H9 (cell line): ENCODE measurements around the gene VIT. TPM values are rescaled to one million over a fixed set of nuclear protein-coding genes. Genes with fewer than 3 reads are reported as not detected.

Experiments
- DNase-seq: peaks from one replicate; pipeline ENCODE4 v3.0.0-alpha.2; 2017
- H2AFZ ChIP-seq: one replicate; pipeline ENCODE4 v1.6.1; 2013; ENCODE audit warnings: mild to moderate bottlenecking, low read length, control low read depth, moderate library complexity
- H2AK5ac ChIP-seq: 2 replicates; pipeline ENCODE4 v1.6.1; 2013; ENCODE audit warnings: low read length, control low read depth, mixed read lengths; ENCODE audit not compliant: insufficient read length
- H2BK120ac ChIP-seq: one replicate; pipeline ENCODE4 v1.6.1; 2013; ENCODE audit warnings: low read depth, mild to moderate bottlenecking, low read length, control low read depth, inconsistent platforms; ENCODE audit not compliant: poor library complexity, severe bottlenecking
- H2BK12ac ChIP-seq: 2 replicates; pipeline ENCODE4 v1.6.1; 2013; ENCODE audit warnings: low read length, control low read depth, mixed read lengths, low read depth; ENCODE audit not compliant: insufficient read length
- H2BK15ac ChIP-seq: 2 replicates; pipeline ENCODE4 v1.6.1; 2013; ENCODE audit warnings: low read depth, low read length, control low read depth
- H2BK20ac ChIP-seq: one replicate; pipeline ENCODE4 v1.6.1; 2013; ENCODE audit warnings: low read depth, mild to moderate bottlenecking, low read length, control low read depth, inconsistent platforms; ENCODE audit not compliant: poor library complexity, severe bottlenecking
- H2BK5ac ChIP-seq: 2 replicates; pipeline ENCODE4 v1.6.1; 2013; ENCODE audit warnings: low read length, control low read depth, mixed read lengths; ENCODE audit not compliant: insufficient read length
- H3K14ac ChIP-seq: 2 replicates; pipeline ENCODE4 v1.6.1; 2013; ENCODE audit warnings: low read length, control low read depth; ENCODE audit not compliant: insufficient read depth
- H3K18ac ChIP-seq: 2 replicates; pipeline ENCODE4 v1.6.1; 2013; ENCODE audit warnings: low read depth, mild to moderate bottlenecking, mixed read lengths, low read length, control low read depth; ENCODE audit not compliant: insufficient read length
- H3K23ac ChIP-seq: 2 replicates; pipeline ENCODE4 v1.6.1; 2013; ENCODE audit warnings: low read length, control low read depth, mixed read lengths, low read depth; ENCODE audit not compliant: insufficient read length
- H3K23me2 ChIP-seq: 2 replicates; pipeline ENCODE4 v1.6.1; 2013; ENCODE audit warnings: low read depth, mild to moderate bottlenecking, mixed read lengths, low read length, control low read depth; ENCODE audit not compliant: insufficient read length, poor library complexity, severe bottlenecking
- H3K27ac ChIP-seq: 2 replicates; pipeline ENCODE4 v1.5.1; 2013; ENCODE audit warnings: low read length, control low read depth, mixed read lengths, low read depth; ENCODE audit not compliant: insufficient read length
- H3K27me3 ChIP-seq: 2 replicates; pipeline ENCODE4 v1.6.1; 2013; ENCODE audit warnings: low read length, control low read depth, inconsistent platforms; ENCODE audit not compliant: insufficient read depth
- H3K4ac ChIP-seq: 2 replicates; pipeline ENCODE4 v1.6.1; 2013; ENCODE audit warnings: low read depth, mild to moderate bottlenecking, control low read depth, inconsistent platforms, low read length, moderate library complexity
- H3K4me1 ChIP-seq: 2 replicates; pipeline ENCODE4 v1.6.1; 2013; ENCODE audit warnings: low read length, control low read depth, inconsistent platforms; ENCODE audit not compliant: insufficient read depth
- H3K4me2 ChIP-seq: 2 replicates; pipeline ENCODE4 v1.6.1; 2013; ENCODE audit warnings: low read length, control low read depth, mixed read lengths; ENCODE audit not compliant: insufficient read length, insufficient read depth
- H3K56ac ChIP-seq: 2 replicates; pipeline ENCODE4 v1.6.1; 2013; ENCODE audit warnings: low read depth, mild to moderate bottlenecking, mixed read lengths, low read length, control low read depth; ENCODE audit not compliant: insufficient read length
- H3K79me1 ChIP-seq: 2 replicates; pipeline ENCODE4 v1.6.1; 2013; ENCODE audit warnings: low read depth, mild to moderate bottlenecking, moderate library complexity, low read length, control low read depth, inconsistent platforms; ENCODE audit not compliant: insufficient read depth, poor library complexity, severe bottlenecking
- H3K79me2 ChIP-seq: 2 replicates; pipeline ENCODE4 v1.6.1; 2013; ENCODE audit warnings: low read length, control low read depth, inconsistent platforms; ENCODE audit not compliant: insufficient read depth
- H3K9ac ChIP-seq: 2 replicates; pipeline ENCODE4 v1.6.1; 2013; ENCODE audit warnings: low read length, control low read depth, mixed read lengths; ENCODE audit not compliant: insufficient read length; ENCODE audit errors: extremely low read depth
- H3K9me3 ChIP-seq: one replicate; pipeline ENCODE4 v1.6.1; 2013; ENCODE audit warnings: low read depth, low read length, inconsistent platforms; ENCODE audit not compliant: control insufficient read depth
- H3T11ph ChIP-seq: one replicate; pipeline ENCODE4 v1.6.1; 2013; ENCODE audit warnings: mild to moderate bottlenecking, low read length, control low read depth, inconsistent platforms
- H4K20me1 ChIP-seq: one replicate; pipeline ENCODE4 v1.6.1; 2013; ENCODE audit not compliant: control insufficient read depth, insufficient read length, insufficient read depth
- H4K5ac ChIP-seq: 2 replicates; pipeline ENCODE4 v1.6.1; 2013; ENCODE audit warnings: low read depth, mild to moderate bottlenecking, mixed read lengths, low read length, control low read depth; ENCODE audit not compliant: insufficient read length
- H4K8ac ChIP-seq: replicated peaks from 2 replicates; pipeline ENCODE4 v1.6.1; 2013; ENCODE audit warnings: low read length, control low read depth, mixed read lengths, low read depth; ENCODE audit not compliant: insufficient read length
- H4K91ac ChIP-seq: 2 replicates; pipeline ENCODE4 v1.6.1; 2013; ENCODE audit warnings: low read depth, mild to moderate bottlenecking, moderate library complexity, mixed read lengths, low read length, control low read depth; ENCODE audit not compliant: insufficient read length
- H3K27ac Mint-ChIP-seq, 3 experiments: 2 replicates in 2 of 3; 3 replicates in 1 of 3; pipeline ENCODE4 v1.8.0; 2020 to 2021; ENCODE audit warnings: mixed read lengths in 3 of 3, mild to moderate bottlenecking in 1 of 3, moderate library complexity in 1 of 3
- H3K27me3 Mint-ChIP-seq: 2 replicates; pipeline ENCODE4 v1.8.0; 2021; ENCODE audit warnings: low read depth, mild to moderate bottlenecking, moderate library complexity, mixed read lengths
- H3K36me3 Mint-ChIP-seq, 3 experiments: 2 replicates in 2 of 3; 3 replicates in 1 of 3; pipeline ENCODE4 v1.8.0; 2020 to 2021; ENCODE audit warnings: low read depth in 3 of 3, mixed read lengths in 3 of 3; ENCODE audit not compliant: insufficient read depth in 1 of 3
- H3K4me1 Mint-ChIP-seq, 2 experiments: 2 replicates each; pipeline ENCODE4 v1.8.0; 2020; ENCODE audit warnings: mixed read lengths in 2 of 2
- H3K4me3 Mint-ChIP-seq, 2 experiments: 2 replicates in 1 of 2; 3 replicates in 1 of 2; pipeline ENCODE4 v1.8.0; 2020 to 2021; ENCODE audit warnings: mild to moderate bottlenecking in 2 of 2, mixed read lengths in 2 of 2, moderate library complexity in 1 of 2
- H3K9me3 Mint-ChIP-seq, 2 experiments: 2 replicates in 1 of 2; 3 replicates in 1 of 2; pipeline ENCODE4 v1.8.0; 2020; ENCODE audit warnings: mild to moderate bottlenecking in 2 of 2, mixed read lengths in 2 of 2, moderate library complexity in 1 of 2
- WGBS: extraction: QIAGEN DNeasy Blood & Tissue Kit; methylation state at CpG from one replicate; pipeline ENCODE4 v1.1.7; 2013; ENCODE audit warnings: missing lambda C conversion rate, low lambda C conversion rate, mixed read lengths; ENCODE audit not compliant: insufficient read length; ENCODE audit errors: extremely low coverage; 5-methylcytosine and 5-hydroxymethylcytosine counted together
- total RNA-seq: library from RNA; stranded (reverse); gene quantifications from 2 replicates; pipeline ENCODE4 v1.2.1, GENCODE V29; 2021
- TF ChIP-seq, protein P1 (sequence below): fragments of 200-600 bp; sonication (generic); conservative IDR thresholded peaks from 3 replicates; pipeline ENCODE4 v1.8.0; 2021; ENCODE audit warnings: antibody characterized with exemption, mild to moderate bottlenecking

Gene VIT
- total RNA-seq, 1 experiment from 2014 or later = 0.15 TPM

DNA sequence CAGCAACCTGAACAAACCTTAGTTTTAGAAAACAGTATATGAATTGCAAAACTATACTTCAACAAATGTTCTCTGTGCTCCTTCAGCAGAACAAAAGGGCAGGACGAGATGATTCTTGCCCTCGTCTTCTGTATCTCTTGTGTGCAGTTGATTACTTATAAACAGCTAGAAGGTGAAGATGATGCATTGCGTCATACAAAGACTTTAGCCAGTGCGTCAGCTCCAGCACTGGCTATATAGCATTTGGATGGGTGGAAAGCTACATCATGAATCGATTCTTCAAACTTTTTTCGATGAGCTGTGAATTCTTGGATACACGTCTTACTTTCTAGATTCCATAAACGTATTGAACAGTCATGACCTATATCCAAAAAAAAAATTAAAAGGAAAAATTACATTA is 152.8 kb downstream of the VIT start:
- Histone ChIP-seq H2AFZ (no peak overlapping the region), H4K20me1 (no peaks in the 10 kb centered on the region), H3K79me1 (no peaks in the 10 kb centered on the region), H3K23me2 (no peaks in the 10 kb centered on the region), H3K4me2 (no peak overlapping the region), H2BK5ac (no peak overlapping the region), H3K27me3 (no peaks in the 10 kb centered on the region), H3K9ac (no peak overlapping the region), H4K5ac (no peak overlapping the region), H3K4me1 (no peaks in the 10 kb centered on the region), H3K14ac (no peak overlapping the region), H3K79me2 (no peaks in the 10 kb centered on the region), H3K23ac (no peak overlapping the region), H2AK5ac (no peak overlapping the region), H3K18ac (no peak overlapping the region), H2BK20ac (no peak overlapping the region), H4K8ac (no peak overlapping the region), H4K91ac (no peak overlapping the region), H3K27ac (no peak overlapping the region), H3T11ph (no peak overlapping the region), H3K56ac (no peak overlapping the region), H3K4ac (no peak overlapping the region), H2BK15ac (no peak overlapping the region), H3K9me3 (no peaks in the 10 kb centered on the region), H2BK12ac (no peak overlapping the region), H2BK120ac (no peak overlapping the region)
- Mint-ChIP-seq H3K36me3 (peaks cover 13 to 21% (median 20%) of the 10 kb centered on the region in 3 experiments; a peak in 6 of 7 replicates), H3K4me3 (no peak overlapping the region), H3K9me3 (no peaks in the 10 kb centered on the region), H3K27me3 (no peaks in the 10 kb centered on the region), H3K27ac (no peak overlapping the region), H3K4me1 (peaks cover 6 to 14% of the 10 kb centered on the region in 2 experiments)
- DNase-seq = no peak
- WGBS = no CpG with 5 or more reads among the region's 8 CpGs
- TF ChIP-seq, protein P1, sequence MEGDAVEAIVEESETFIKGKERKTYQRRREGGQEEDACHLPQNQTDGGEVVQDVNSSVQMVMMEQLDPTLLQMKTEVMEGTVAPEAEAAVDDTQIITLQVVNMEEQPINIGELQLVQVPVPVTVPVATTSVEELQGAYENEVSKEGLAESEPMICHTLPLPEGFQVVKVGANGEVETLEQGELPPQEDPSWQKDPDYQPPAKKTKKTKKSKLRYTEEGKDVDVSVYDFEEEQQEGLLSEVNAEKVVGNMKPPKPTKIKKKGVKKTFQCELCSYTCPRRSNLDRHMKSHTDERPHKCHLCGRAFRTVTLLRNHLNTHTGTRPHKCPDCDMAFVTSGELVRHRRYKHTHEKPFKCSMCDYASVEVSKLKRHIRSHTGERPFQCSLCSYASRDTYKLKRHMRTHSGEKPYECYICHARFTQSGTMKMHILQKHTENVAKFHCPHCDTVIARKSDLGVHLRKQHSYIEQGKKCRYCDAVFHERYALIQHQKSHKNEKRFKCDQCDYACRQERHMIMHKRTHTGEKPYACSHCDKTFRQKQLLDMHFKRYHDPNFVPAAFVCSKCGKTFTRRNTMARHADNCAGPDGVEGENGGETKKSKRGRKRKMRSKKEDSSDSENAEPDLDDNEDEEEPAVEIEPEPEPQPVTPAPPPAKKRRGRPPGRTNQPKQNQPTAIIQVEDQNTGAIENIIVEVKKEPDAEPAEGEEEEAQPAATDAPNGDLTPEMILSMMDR = no peak
